Peyer's patch (tissue), 4 donors: Measurements from ENCODE around the gene DDAH2. TPM values are rescaled to one million over a fixed set of nuclear protein-coding genes. Genes with fewer than 3 reads are reported as not detected.
A peak's percentile ranks its signal among the peaks of the same experiment; 100 is the strongest.

ENCODE experiments used
- DNase-seq, 3 donors: peaks; one replicate each; pipeline ENCODE4 v3.0.0-alpha.2; 2017 to 2019
- H3K27ac ChIP-seq, 4 donors: fragments of 200-600 bp; sonication (generic); one replicate each; pipeline ENCODE4 v1.5.1; 2016 to 2019
- H3K27me3 ChIP-seq, 2 donors: fragments of 200-600 bp; sonication (generic); one replicate each; pipeline ENCODE4 v1.5.1; 2019
- H3K36me3 ChIP-seq, 3 donors: fragments of 200-600 bp; sonication (generic); one replicate each; pipeline ENCODE4 v1.5.1; 2016 to 2019
- H3K4me1 ChIP-seq, 4 donors: fragments of 200-600 bp; sonication (generic); one replicate each; pipeline ENCODE4 v1.5.1; 2016 to 2019
- H3K4me3 ChIP-seq, 4 donors: fragments of 200-600 bp; sonication (generic); 1 replicate in 3 of 4; 2 replicates in 1 of 4; pipeline ENCODE4 v1.5.1; 2016 to 2019; ENCODE audit warnings: mild to moderate bottlenecking in 1 of 4
- H3K9me3 ChIP-seq, 4 donors: fragments of 200-600 bp; sonication (generic); one replicate each; pipeline ENCODE4 v1.5.1; 2016 to 2019; ENCODE audit warnings: mild to moderate bottlenecking in 1 of 4
- POLR2A ChIP-seq, 2 donors: fragments of 450-650 bp; IDR thresholded peaks; one replicate each; pipeline ENCODE4 v1.5.1; 2017; ENCODE audit warnings: antibody characterized with exemption in 2 of 2, mild to moderate bottlenecking in 2 of 2, moderate library complexity in 2 of 2
- total RNA-seq, 4 donors: library from RNA; depleted of rRNA; stranded (reverse); fragments of >200 nt; gene quantifications; one replicate each; pipeline ENCODE4 v1.1.0, GENCODE V29; 2016
- TF ChIP-seq, protein P1 (sequence below), 6 experiments: fragments of 450-650 bp in 4 of 6; fragments of 200-600 bp in 2 of 6; sonication (generic) in 1 of 6; IDR thresholded peaks; one replicate each; pipeline ENCODE4 v1.5.1; 2017 to 2019; ENCODE audit warnings: antibody characterized with exemption in 6 of 6, mild to moderate bottlenecking in 3 of 6, moderate library complexity in 1 of 6

The DDAH2 gene
- total RNA-seq, 4 donors from 2014 or later: 25.6 to 136 (median 53.3) TPM

DNA sequence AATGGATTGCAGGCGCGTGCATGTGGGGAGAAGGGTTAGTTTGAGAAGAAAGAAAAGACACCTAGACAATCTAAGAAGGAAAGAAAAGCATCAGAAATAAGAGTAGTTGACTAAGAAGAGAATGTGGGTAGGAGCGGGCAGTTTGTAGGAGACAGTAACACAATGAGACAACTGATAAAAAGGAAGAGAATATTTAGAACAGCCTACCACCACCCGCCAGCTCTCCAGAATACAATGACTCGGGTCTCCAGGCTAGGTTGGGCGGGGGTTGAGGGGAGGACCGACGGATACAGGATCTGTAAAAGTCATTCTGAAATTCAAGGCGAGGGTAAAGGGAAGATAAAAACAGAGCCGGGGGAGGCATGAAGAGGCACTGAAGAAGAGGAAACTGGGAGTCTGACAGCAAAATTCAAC, 26.7 kb downstream of the DDAH2 start:
- H3K4me3 ChIP-seq: peak overlapping the region; percentile 77 to 85 (median 82)
- TF ChIP-seq POLR2A (IDR thresholded peaks at IDR 0.05): no peak
- TF ChIP-seq, protein P1, sequence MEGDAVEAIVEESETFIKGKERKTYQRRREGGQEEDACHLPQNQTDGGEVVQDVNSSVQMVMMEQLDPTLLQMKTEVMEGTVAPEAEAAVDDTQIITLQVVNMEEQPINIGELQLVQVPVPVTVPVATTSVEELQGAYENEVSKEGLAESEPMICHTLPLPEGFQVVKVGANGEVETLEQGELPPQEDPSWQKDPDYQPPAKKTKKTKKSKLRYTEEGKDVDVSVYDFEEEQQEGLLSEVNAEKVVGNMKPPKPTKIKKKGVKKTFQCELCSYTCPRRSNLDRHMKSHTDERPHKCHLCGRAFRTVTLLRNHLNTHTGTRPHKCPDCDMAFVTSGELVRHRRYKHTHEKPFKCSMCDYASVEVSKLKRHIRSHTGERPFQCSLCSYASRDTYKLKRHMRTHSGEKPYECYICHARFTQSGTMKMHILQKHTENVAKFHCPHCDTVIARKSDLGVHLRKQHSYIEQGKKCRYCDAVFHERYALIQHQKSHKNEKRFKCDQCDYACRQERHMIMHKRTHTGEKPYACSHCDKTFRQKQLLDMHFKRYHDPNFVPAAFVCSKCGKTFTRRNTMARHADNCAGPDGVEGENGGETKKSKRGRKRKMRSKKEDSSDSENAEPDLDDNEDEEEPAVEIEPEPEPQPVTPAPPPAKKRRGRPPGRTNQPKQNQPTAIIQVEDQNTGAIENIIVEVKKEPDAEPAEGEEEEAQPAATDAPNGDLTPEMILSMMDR (IDR thresholded peaks at IDR 0.05): no peak
- no peaks in the 10 kb centered on the region for H3K27me3 ChIP-seq
- peaks cover 0 to 21% (median 0%) of the 10 kb centered on the region in 3 donors for H3K36me3 ChIP-seq
- H3K9me3 ChIP-seq: no peaks in the 10 kb centered on the region
- no peak for DNase-seq
- peak overlapping the region; percentile 95 to 99 (median 97) for H3K27ac ChIP-seq
- H3K4me1 ChIP-seq: peaks cover 0 to 26% (median 9%) of the 10 kb centered on the region in 4 donors

DNA sequence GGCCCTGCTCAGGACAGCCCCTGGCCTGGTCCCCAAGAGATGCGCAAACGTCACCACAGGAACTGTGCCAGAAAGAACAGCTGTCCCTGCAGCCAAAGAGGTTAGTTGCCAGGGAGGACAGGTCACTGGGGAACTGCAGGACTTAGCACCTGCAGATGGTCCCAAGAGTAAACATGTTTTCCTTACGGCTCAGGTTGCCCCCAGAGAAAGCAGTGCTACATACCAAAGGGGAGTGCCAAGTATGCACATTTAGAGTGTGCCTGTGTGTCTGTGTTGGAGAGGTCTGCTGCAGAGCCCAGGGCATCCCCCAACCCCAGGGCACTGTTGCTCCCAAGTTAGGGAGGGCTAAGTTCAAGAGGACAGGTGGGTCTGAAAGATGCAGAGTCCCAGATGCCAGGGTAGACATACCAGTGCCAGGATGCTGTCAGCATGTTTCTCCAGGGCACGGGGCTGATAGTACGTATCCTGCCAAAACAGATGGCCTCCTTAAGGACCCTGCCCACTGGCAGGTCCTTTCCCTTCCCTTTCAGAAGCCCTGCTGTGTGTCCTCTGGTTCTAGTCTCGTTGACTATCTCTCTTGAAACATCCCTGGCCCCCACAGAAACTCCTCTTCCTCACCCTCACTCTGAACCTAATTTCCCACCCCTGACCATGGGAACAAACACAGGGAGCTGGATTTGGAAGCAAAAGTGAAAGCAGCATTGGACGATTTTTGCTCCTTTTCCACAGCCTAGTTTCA, 27.3 kb downstream of the DDAH2 start:
- Histone ChIP-seq H3K4me1 (peaks cover 0 to 26% (median 9%) of the 10 kb centered on the region in 4 donors), H3K9me3 (no peaks in the 10 kb centered on the region), H3K27me3 (no peaks in the 10 kb centered on the region), H3K4me3 (peak overlapping the region; percentile 77 to 85 (median 82)), H3K27ac (peak overlapping the region; percentile 95 to 99 (median 97)), H3K36me3 (peaks cover 0 to 26% (median 0%) of the 10 kb centered on the region in 3 donors)
- TF ChIP-seq POLR2A (IDR thresholded peaks at IDR 0.05): no peak
- TF ChIP-seq, protein P1 (IDR thresholded peaks at IDR 0.05): no peak
- no peak for DNase-seq

DNA sequence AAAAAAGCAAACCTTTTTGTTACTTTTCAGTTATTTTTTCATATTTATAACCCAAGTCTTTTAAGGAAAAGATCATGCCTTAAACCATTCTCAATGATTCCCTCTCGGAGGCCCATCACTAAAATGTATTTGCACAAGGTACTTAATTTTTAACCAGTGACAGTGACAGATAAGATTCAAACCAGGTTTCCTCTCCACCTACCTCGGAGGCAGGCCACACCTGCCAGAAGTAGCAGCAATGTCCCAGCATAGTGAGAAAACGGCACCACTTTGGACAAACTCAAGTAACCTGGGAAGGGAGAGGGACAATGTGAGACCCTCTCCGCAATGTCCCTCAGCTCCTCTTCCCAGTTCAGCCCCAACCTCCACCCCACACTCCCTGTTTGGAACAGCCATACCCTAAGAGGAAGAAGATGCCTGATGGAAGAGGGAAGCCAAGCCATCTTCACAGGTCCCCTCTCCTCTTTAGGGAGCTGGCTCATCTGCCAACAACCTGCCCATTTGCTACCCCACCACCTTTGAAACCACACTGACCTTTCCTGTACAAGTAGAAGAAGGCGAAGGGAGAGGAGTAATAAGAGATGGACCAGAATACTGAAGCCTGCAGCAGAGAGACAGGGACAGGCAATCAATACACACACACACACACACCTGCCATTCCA, 28.2 kb downstream of the DDAH2 start:
- H3K27ac ChIP-seq: no peak overlapping the region
- H3K36me3 ChIP-seq: peaks cover 0 to 35% (median 0%) of the 10 kb centered on the region in 3 donors
- no peaks in the 10 kb centered on the region for H3K9me3 ChIP-seq
- peaks cover 0 to 26% (median 9%) of the 10 kb centered on the region in 4 donors for H3K4me1 ChIP-seq
- H3K27me3 ChIP-seq: no peaks in the 10 kb centered on the region
- no peak overlapping the region for H3K4me3 ChIP-seq
- no peak for TF ChIP-seq POLR2A (IDR thresholded peaks at IDR 0.05)
- TF ChIP-seq, protein P1 (IDR thresholded peaks at IDR 0.05): no peak
- no peak for DNase-seq

DNA sequence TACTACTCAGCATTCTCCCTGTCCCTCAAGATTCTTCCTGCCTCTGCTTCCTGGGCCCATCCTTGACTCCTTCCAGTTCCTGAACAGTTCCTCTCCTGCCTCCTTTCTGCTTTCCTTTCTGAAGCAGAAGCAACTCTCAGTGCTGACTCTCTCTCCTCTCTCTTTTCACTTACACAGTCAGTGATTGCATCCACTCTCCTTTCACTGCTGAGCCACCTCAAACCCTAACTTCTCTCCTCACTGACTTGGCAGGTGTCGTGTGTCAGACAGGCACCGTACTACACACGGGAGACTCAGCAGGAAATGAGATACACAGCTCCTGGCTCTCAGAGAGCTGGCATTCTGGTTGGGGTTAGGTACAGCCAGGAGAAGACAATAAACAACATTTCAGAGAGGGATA, 31.5 kb downstream of the DDAH2 start:
- no peak for DNase-seq
- no peaks in the 10 kb centered on the region for H3K9me3 ChIP-seq
- no peak overlapping the region for H3K4me3 ChIP-seq
- TF ChIP-seq, protein P1 (IDR thresholded peaks at IDR 0.05): no peak
- TF ChIP-seq POLR2A (IDR thresholded peaks at IDR 0.05): no peak
- H3K27ac ChIP-seq: no peak overlapping the region
- peaks cover 0 to 68% (median 0%) of the 10 kb centered on the region in 3 donors for H3K36me3 ChIP-seq
- H3K27me3 ChIP-seq: no peaks in the 10 kb centered on the region
- H3K4me1 ChIP-seq: peaks cover 0 to 19% (median 9%) of the 10 kb centered on the region in 4 donors

DNA sequence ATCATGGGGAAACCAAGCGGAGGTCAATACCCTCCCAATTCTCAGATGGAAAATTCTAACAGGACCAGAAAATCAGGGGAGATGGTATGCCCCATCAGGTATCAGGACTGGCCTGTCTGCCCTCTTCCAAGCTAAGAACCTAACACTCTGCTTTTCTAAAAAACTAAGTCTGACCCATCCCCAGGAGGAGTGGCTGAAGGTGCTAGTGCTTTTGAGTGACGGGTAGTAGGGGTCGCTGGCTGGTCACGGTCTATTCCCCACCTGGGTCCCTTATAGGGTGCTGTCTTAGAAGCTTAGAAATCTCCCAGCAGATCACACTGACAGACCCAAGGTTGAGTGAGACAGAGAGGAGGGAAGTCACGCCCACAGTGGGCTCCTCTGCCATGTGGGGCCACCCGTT, 35.6 kb downstream of the DDAH2 start:
- no peak overlapping the region for H3K27ac ChIP-seq
- H3K27me3 ChIP-seq: no peaks in the 10 kb centered on the region
- no peak for TF ChIP-seq POLR2A (IDR thresholded peaks at IDR 0.05)
- TF ChIP-seq, protein P1 (IDR thresholded peaks at IDR 0.05): no peak
- no peaks in the 10 kb centered on the region for H3K9me3 ChIP-seq
- H3K4me3 ChIP-seq: no peak overlapping the region
- H3K36me3 ChIP-seq: peaks cover 0 to 92% (median 0%) of the 10 kb centered on the region in 3 donors
- DNase-seq: no peak
- H3K4me1 ChIP-seq: peaks cover 0 to 5% (median 0%) of the 10 kb centered on the region in 4 donors
